Fibroblast of lung (primary cell): Measurements from ENCODE around the gene MT1A. TPM values are rescaled to one million over a fixed set of nuclear protein-coding genes. Genes with fewer than 3 reads are reported as not detected.
"Not testable (repeated sequence)": the region's sequence is repeated elsewhere in the genome, so short reads cannot be mapped to it uniquely, and the experiment has no call there.

ENCODE experiments used
- DNase-seq, 2 donors: peaks; one replicate each; pipeline versions ENCODE4 v3.0.0 to v3.0.0-alpha.2; 2010; ENCODE audit warnings: low read depth in 2 of 2
- H2AFZ ChIP-seq: 2 replicates; pipeline ENCODE4 v1.5.1; 2012; ENCODE audit warnings: low read length, control low read depth, inconsistent platforms
- H3K27ac ChIP-seq: 2 replicates; pipeline ENCODE4 v1.5.1; 2011; ENCODE audit warnings: low read length, control low read depth; ENCODE audit not compliant: insufficient read depth
- H3K27me3 ChIP-seq: 2 replicates; pipeline ENCODE4 v1.5.1; 2011; ENCODE audit warnings: mild to moderate bottlenecking, low read length; ENCODE audit not compliant: control insufficient read depth, insufficient read depth
- H3K36me3 ChIP-seq: 2 replicates; pipeline ENCODE4 v1.5.1; 2011; ENCODE audit warnings: low read length; ENCODE audit not compliant: control insufficient read depth, insufficient read depth
- H3K4me1 ChIP-seq: 2 replicates; pipeline ENCODE4 v1.5.1; 2011; ENCODE audit warnings: low read length; ENCODE audit not compliant: control insufficient read depth, insufficient read depth; ENCODE audit errors: extremely low read depth
- H3K4me2 ChIP-seq: 2 replicates; pipeline ENCODE4 v1.5.1; 2011; ENCODE audit warnings: low read length, control low read depth; ENCODE audit not compliant: insufficient read depth; ENCODE audit errors: extremely low read depth
- H3K4me3 ChIP-seq, 4 experiments: fragments of 200-600 bp in 1 of 4; sonication (generic) in 1 of 4; replicated peaks in 1 of 4; 2 replicates each; pipeline ENCODE4 v1.5.1; 2011 to 2016; ENCODE audit warnings: low read length in 4 of 4, low read depth in 3 of 4, mild to moderate bottlenecking in 3 of 4, control low read depth in 2 of 4, inconsistent platforms in 1 of 4, mixed read lengths in 1 of 4; ENCODE audit not compliant: insufficient read depth in 1 of 4; ENCODE audit errors: control extremely low read depth in 1 of 4
- H3K79me2 ChIP-seq: 2 replicates; pipeline ENCODE4 v1.5.1; 2012; ENCODE audit warnings: mild to moderate bottlenecking, low read length, inconsistent platforms; ENCODE audit not compliant: control insufficient read depth, insufficient read depth
- H3K9ac ChIP-seq: 2 replicates; pipeline ENCODE4 v1.5.1; 2011; ENCODE audit warnings: mild to moderate bottlenecking, low read length, control low read depth; ENCODE audit not compliant: insufficient read depth
- H3K9me3 ChIP-seq: 2 replicates; pipeline ENCODE4 v1.5.1; 2012; ENCODE audit warnings: low read depth, low read length; ENCODE audit not compliant: control insufficient read depth, insufficient read depth
- H4K20me1 ChIP-seq: 2 replicates; pipeline ENCODE4 v1.5.1; 2011; ENCODE audit warnings: low read length; ENCODE audit not compliant: control insufficient read depth, insufficient read depth; ENCODE audit errors: extremely low read depth
- CTCF ChIP-seq, 2 donors: IDR thresholded peaks in 1 of 2; conservative IDR thresholded peaks in 1 of 2; 1 replicate in 1 of 2; 2 replicates in 1 of 2; pipeline ENCODE4 v1.5.1; 2011 to 2012; ENCODE audit warnings: low read length in 2 of 2, control low read depth in 1 of 2, inconsistent platforms in 1 of 2, low read depth in 1 of 2, mild to moderate bottlenecking in 1 of 2
- EZH2 ChIP-seq: IDR thresholded peaks from 2 replicates; pipeline ENCODE4 v1.5.1; 2012; ENCODE audit warnings: low read length, control low read depth, mild to moderate bottlenecking; ENCODE audit errors: missing control alignments
- polyA plus RNA-seq, 2 donors: library from polyadenylated mRNA; depleted of rRNA in 1 of 2; stranded (reverse) in 1 of 2; unstranded in 1 of 2; fragments of >200 nt; gene quantifications; 2 replicates each; pipeline ENCODE4 v1.2.1, GENCODE V29; 2011 to 2012; ENCODE audit warnings: missing spikeins in 1 of 2
- total RNA-seq: library from RNA; depleted of rRNA; stranded (reverse); fragments of >200 nt; gene quantifications from 2 replicates; pipeline ENCODE4 v1.2.1, GENCODE V29; 2014

Gene MT1A
- total and polyA plus RNA-seq, 2 donors (not counting 1 experiment from before 2014, with no cell fraction given): 2.9 to 5.3 TPM

GRCh38 chr16:56620339-56620897 is 18.0 kb upstream of the MT1A start:
- H3K9ac ChIP-seq: no peak overlapping the region
- TF ChIP-seq CTCF (conservative IDR thresholded peaks at IDR 0.05 in 1 of 2, IDR thresholded peaks at IDR 0.05 in 1 of 2; ENCODE audit: low read depth in 1 of 2, low read length in 2 of 2): no peak
- TF ChIP-seq EZH2: no peak
- H3K4me1 ChIP-seq: peaks cover 9% of the 10 kb centered on the region
- no peaks in the 10 kb centered on the region for H3K36me3 ChIP-seq
- H3K27ac ChIP-seq: no peak overlapping the region
- H3K4me2 ChIP-seq: no peak overlapping the region
- H3K9me3 ChIP-seq: no peaks in the 10 kb centered on the region
- H3K27me3 ChIP-seq: no peaks in the 10 kb centered on the region
- H4K20me1 ChIP-seq: no peaks in the 10 kb centered on the region
- H3K79me2 ChIP-seq: peaks cover 5% of the 10 kb centered on the region
- DNase-seq: no peak
- H3K4me3 ChIP-seq: no peak overlapping the region
- no peak overlapping the region for H2AFZ ChIP-seq

- H4K20me1 ChIP-seq, DNase-seq, H3K4me3 ChIP-seq, H3K36me3 ChIP-seq, H3K9ac ChIP-seq, H3K9me3 ChIP-seq, H3K4me1 ChIP-seq, H3K27ac ChIP-seq, H2AFZ ChIP-seq, H3K4me2 ChIP-seq, H3K27me3 ChIP-seq: not testable (repeated sequence)
- peaks cover 16% of the 10 kb centered on the region for H3K79me2 ChIP-seq
Observed at GRCh38 chr16:56621665-56622445, 16.6 kb upstream of the MT1A start.

GRCh38 chr16:56623184-56623583 is 15.3 kb upstream of the MT1A start:
- not testable (repeated sequence) for H3K36me3 ChIP-seq, H3K4me3 ChIP-seq, H4K20me1 ChIP-seq, H3K4me1 ChIP-seq, H3K9ac ChIP-seq, H3K27ac ChIP-seq, H3K9me3 ChIP-seq, H2AFZ ChIP-seq, H3K4me2 ChIP-seq, DNase-seq, H3K27me3 ChIP-seq
- peaks cover 16% of the 10 kb centered on the region for H3K79me2 ChIP-seq

GRCh38 chr16:56623637-56624036 is 14.8 kb upstream of the MT1A start:
- Histone ChIP-seq H3K9me3 (no peaks in the 10 kb centered on the region), H3K4me3 (no peak overlapping the region), H3K27me3 (no peaks in the 10 kb centered on the region), H3K9ac (no peak overlapping the region), H2AFZ (no peak overlapping the region), H3K36me3 (peaks cover 1% of the 10 kb centered on the region), H3K4me2 (no peak overlapping the region), H3K4me1 (peaks cover 5% of the 10 kb centered on the region), H4K20me1 (no peaks in the 10 kb centered on the region), H3K27ac (no peak overlapping the region), H3K79me2 (peaks cover 16% of the 10 kb centered on the region)
- TF ChIP-seq CTCF (conservative IDR thresholded peaks at IDR 0.05 in 1 of 2, IDR thresholded peaks at IDR 0.05 in 1 of 2; ENCODE audit: low read depth in 1 of 2, low read length in 2 of 2) (no peak), EZH2 (no peak)
- no peak for DNase-seq
